Osteoblast (primary cell): ENCODE measurements around the gene INTS7. TPM values are rescaled to one million over a fixed set of nuclear protein-coding genes. Genes with fewer than 3 reads are reported as not detected.

Source experiments
- DNase-seq: peaks from one replicate; pipeline ENCODE4 v3.0.0; 2011; ENCODE audit warnings: low spot score, mixed read lengths; ENCODE audit not compliant: insufficient read length; ENCODE audit errors: missing footprints
- H2AFZ ChIP-seq: 2 replicates; pipeline ENCODE4 v1.6.0; 2011; ENCODE audit warnings: mild to moderate bottlenecking, low read length
- H3K27ac ChIP-seq: 2 replicates; pipeline ENCODE4 v1.5.1; 2011; ENCODE audit warnings: mild to moderate bottlenecking, low read depth, low read length, moderate library complexity
- H3K27me3 ChIP-seq: 2 replicates; pipeline ENCODE4 v1.6.0; 2012; ENCODE audit warnings: mild to moderate bottlenecking, control low read depth, inconsistent platforms, low read length, moderate library complexity; ENCODE audit not compliant: insufficient read depth
- H3K36me3 ChIP-seq: 2 replicates; pipeline ENCODE4 v1.5.1; 2011; ENCODE audit warnings: mild to moderate bottlenecking, low read length, control low read depth, moderate library complexity; ENCODE audit not compliant: insufficient read depth
- H3K4me1 ChIP-seq: 2 replicates; pipeline ENCODE4 v1.5.1; 2011; ENCODE audit warnings: mild to moderate bottlenecking, low read length, control low read depth, moderate library complexity; ENCODE audit not compliant: insufficient read depth
- H3K4me2 ChIP-seq: 2 replicates; pipeline ENCODE4 v1.6.0; 2011; ENCODE audit warnings: mild to moderate bottlenecking, low read length; ENCODE audit not compliant: insufficient read depth
- H3K4me3 ChIP-seq: fragments of 200-600 bp; sonication (generic); 3 replicates; pipeline ENCODE4 v1.5.1; 2012; ENCODE audit warnings: mild to moderate bottlenecking, low read length, inconsistent platforms; ENCODE audit not compliant: insufficient read depth
- H3K79me2 ChIP-seq: 2 replicates; pipeline ENCODE4 v1.6.0; 2012; ENCODE audit warnings: mild to moderate bottlenecking, low read length, control low read depth, inconsistent platforms; ENCODE audit not compliant: insufficient read depth
- H3K9me3 ChIP-seq: 2 replicates; pipeline ENCODE4 v1.5.1; 2011; ENCODE audit warnings: low read depth, low read length, control low read depth
- H4K20me1 ChIP-seq: 2 replicates; pipeline ENCODE4 v1.6.0; 2012; ENCODE audit warnings: mild to moderate bottlenecking, low read length, control low read depth; ENCODE audit not compliant: insufficient read depth
- CTCF ChIP-seq: IDR thresholded peaks from 2 replicates; pipeline ENCODE4 v1.5.1; 2011; ENCODE audit warnings: mild to moderate bottlenecking, low read depth, low read length, moderate library complexity; ENCODE audit errors: extremely low read depth
- total RNA-seq: library from RNA; depleted of rRNA; stranded (reverse); fragments of >200 nt; gene quantifications from 2 replicates; pipeline ENCODE4 v1.2.3, GENCODE V29; 2012

INTS7 gene
- total RNA-seq, 1 donor = 20.3 TPM

- no peak overlapping the region for H3K27ac ChIP-seq
- H3K9me3 ChIP-seq = no peaks in the 10 kb centered on the region
- no peaks in the 10 kb centered on the region for H4K20me1 ChIP-seq
- H2AFZ ChIP-seq = no peak overlapping the region
- H3K4me2 ChIP-seq = no peak overlapping the region
- no peaks in the 10 kb centered on the region for H3K36me3 ChIP-seq
- H3K27me3 ChIP-seq = no peaks in the 10 kb centered on the region
- no peak overlapping the region for H3K4me3 ChIP-seq
- no peaks in the 10 kb centered on the region for H3K79me2 ChIP-seq
- no peak for DNase-seq
- TF ChIP-seq CTCF = no peak
- no peaks in the 10 kb centered on the region for H3K4me1 ChIP-seq
These were observed 99.8 kb downstream of the INTS7 start for GRCh38 chr1:211935448-211935970.

- H3K4me3 ChIP-seq = no peak overlapping the region
- H3K79me2 ChIP-seq = no peaks in the 10 kb centered on the region
- no peak overlapping the region for H3K27ac ChIP-seq
- H3K27me3 ChIP-seq = no peaks in the 10 kb centered on the region
- TF ChIP-seq CTCF = no peak
- DNase-seq = no peak
- H2AFZ ChIP-seq = no peak overlapping the region
- no peak overlapping the region for H3K4me2 ChIP-seq
- H3K9me3 ChIP-seq = no peaks in the 10 kb centered on the region
- H3K36me3 ChIP-seq = no peaks in the 10 kb centered on the region
- no peaks in the 10 kb centered on the region for H3K4me1 ChIP-seq
- no peaks in the 10 kb centered on the region for H4K20me1 ChIP-seq
These were observed 101.2 kb downstream of the INTS7 start for GRCh38 chr1:211933946-211934714.

- no peaks in the 10 kb centered on the region for H3K36me3 ChIP-seq
These were observed 102.5 kb downstream of the INTS7 start for GRCh38 chr1:211932933-211933254.

More at GRCh38 chr1:211932933-211933254, 102.5 kb downstream of the INTS7 start:
- TF ChIP-seq CTCF = no peak
- peaks cover 4% of the 10 kb centered on the region for H3K4me1 ChIP-seq
- no peaks in the 10 kb centered on the region for H3K27me3 ChIP-seq
- no peak overlapping the region for H3K4me2 ChIP-seq
- H3K27ac ChIP-seq = no peak overlapping the region
- H3K4me3 ChIP-seq = no peak overlapping the region
- DNase-seq = no peak
- H4K20me1 ChIP-seq = no peaks in the 10 kb centered on the region
- H2AFZ ChIP-seq = no peak overlapping the region
- no peaks in the 10 kb centered on the region for H3K79me2 ChIP-seq
- H3K9me3 ChIP-seq = no peaks in the 10 kb centered on the region
